Epithelial cell of esophagus (primary cell): Measurements from ENCODE around the gene IMPA2.
A peak's percentile ranks its signal among the peaks of the same experiment; 100 is the strongest.

Experiments
- DNase-seq: peaks from one replicate; pipeline ENCODE4 v3.0.0; 2010; ENCODE audit warnings: low read depth
- H3K4me3 ChIP-seq: 2 replicates; pipeline ENCODE4 v1.5.1; 2011; ENCODE audit warnings: mild to moderate bottlenecking, low read length, control low read depth
- CTCF ChIP-seq: IDR thresholded peaks from 2 replicates; pipeline ENCODE4 v1.5.1; 2011; ENCODE audit warnings: low read depth, mild to moderate bottlenecking, low read length, control low read depth, inconsistent platforms; ENCODE audit not compliant: insufficient read depth; ENCODE audit errors: missing control alignments

The IMPA2 gene

GRCh38 chr18:11946756-11947155, 34.6 kb upstream of the IMPA2 start:
- TF ChIP-seq CTCF: no peak
- H3K4me3 ChIP-seq: no peak overlapping the region
- DNase-seq: peak; percentile 46

DNA sequence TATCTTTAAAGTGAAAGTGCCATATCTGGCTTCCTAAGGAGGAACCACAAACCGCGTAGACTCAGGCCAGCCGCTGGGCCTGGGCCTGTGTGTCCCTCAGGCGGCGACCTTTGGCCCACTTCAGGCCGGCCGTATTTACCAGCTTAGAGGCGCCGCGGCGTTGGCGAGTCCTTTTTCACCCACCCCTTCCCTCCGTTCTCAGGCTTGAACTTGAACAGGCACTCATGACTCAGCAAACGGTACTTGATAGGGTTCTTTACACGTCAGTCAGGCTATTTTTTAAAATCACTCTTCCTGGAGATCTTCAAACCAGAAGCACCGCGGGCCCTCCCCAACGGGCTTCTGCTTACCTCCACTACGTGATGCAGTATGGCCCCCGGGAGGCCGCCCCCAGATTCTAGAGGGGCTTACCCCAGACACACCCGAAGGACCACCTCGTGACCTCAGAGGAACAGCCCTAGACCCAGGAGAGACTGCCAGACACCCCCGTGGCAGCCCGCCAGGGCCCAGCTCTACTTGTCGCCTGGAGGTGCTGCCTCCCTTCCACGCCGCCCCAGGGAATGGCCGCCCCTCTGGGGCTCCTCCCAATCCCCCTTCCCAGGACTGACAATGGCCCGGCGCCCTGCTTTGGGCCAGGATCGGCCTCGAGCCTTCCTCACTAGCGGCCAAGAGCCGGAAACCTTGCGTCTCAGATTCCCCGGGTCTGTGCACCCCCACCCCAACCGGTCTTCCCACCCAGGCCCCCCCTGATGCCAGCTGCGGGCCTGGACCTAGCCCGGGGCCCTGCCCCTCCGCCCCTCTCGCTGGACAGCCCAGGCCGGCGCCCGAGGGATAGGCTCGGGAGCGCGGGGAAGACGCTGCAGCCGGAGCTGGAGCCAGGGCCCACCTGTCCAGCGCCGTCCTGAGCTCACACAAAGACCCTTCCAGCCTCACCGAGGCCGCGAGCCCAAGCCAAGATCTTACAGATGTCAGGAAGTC, 33.8 kb upstream of the IMPA2 start:
- TF ChIP-seq CTCF: no peak
- DNase-seq: peak; percentile 99
- H3K4me3 ChIP-seq: peak overlapping the region; percentile 53

DNA sequence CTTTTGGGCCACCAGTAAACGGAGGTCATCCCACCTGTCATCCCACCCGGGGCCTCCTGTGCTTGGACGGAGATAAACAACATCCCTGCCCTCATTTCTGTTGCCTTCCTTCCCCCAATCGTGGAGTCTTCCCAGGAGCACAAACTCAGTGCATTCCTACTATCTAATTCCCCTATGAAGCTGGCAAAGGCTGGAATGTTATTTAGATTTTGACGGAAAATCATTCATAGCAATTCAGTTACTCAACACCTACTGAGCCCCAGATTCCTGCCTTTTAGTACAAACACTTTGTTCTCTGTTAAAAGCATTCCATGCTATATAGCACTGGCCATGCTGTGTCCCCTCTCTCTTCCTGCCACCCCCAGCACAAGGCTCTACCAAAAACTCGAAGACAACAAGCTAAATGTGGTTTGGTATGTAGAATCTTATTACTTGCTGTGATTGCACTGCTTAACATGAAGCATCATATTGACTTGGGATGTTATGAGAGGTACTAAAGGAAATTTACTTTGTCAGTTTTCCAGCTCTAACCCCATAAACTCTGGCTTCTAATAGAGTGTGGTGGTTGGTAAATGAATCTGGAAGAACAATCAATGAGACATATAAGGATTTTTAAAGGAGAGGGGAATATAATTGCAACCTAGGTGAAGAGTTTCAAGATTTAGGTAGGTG, 32.3 kb upstream of the IMPA2 start:
- no peak for DNase-seq
- TF ChIP-seq CTCF: no peak
- no peak overlapping the region for H3K4me3 ChIP-seq

DNA sequence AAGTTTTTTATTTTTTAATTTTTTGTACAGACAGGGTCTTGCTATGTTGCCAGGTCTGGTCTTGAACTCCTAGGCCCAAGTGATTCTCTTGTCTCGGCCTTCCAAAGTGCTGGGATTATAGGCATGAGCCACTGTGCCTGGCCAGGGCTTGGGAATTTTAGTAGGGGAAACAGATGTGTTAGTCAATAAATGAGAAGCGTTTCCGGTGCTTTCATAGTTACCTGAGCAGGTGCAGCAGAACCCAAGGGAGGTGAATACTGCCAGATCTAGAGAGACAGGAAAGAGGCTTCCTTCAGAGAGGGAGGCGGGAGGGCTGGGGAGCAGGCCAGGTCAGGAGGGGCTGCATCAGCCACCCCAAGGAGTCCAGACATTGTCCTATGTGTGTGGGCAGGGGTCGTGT, 30.5 kb upstream of the IMPA2 start:
- no peak overlapping the region for H3K4me3 ChIP-seq
- no peak for DNase-seq
- TF ChIP-seq CTCF: no peak

DNA sequence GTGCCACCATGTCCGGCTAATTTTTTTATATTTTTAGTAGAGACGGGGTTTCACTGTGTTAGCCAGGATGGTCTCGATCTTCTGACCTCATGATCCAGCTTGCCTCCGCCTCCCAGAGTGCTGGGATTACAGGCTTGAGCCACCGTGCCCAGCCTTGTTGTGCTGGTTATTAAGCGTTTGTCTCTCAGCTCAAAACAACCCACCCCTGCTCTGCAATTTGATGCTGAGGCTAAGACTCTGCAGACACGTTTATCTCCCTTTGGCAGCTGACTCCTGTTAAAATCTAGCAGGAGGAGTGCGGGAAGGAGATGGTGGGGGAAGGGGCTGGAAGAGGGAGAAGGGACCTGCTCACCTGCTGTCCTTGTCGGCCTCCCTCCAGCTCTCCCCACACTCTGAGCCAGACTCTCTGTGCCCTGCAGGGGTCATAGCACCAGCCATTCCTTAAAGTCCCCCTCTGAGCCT, 29.9 kb upstream of the IMPA2 start:
- no peak for TF ChIP-seq CTCF
- DNase-seq: no peak
- no peak overlapping the region for H3K4me3 ChIP-seq

GRCh38 chr18:11953113-11953512, 28.2 kb upstream of the IMPA2 start:
- no peak for TF ChIP-seq CTCF
- H3K4me3 ChIP-seq: no peak overlapping the region
- DNase-seq: no peak
